K562 (cell line): Measurements from ENCODE around the gene WRAP53. TPM values are rescaled to one million over a fixed set of nuclear protein-coding genes. Genes with fewer than 3 reads are reported as not detected.

Experiments
- ATF2 ChIP-seq: sonication (generic); formaldehyde crosslinking; IDR thresholded peaks from 2 replicates; pipeline ENCODE4 v1.8.1; 2022; ENCODE audit warnings: missing genetic modification reagents
- ELF4 ChIP-seq: fragments of 450-650 bp; formaldehyde crosslinking; IDR thresholded peaks from 2 replicates; pipeline ENCODE4 v1.4.0; 2022; ENCODE audit warnings: missing genetic modification characterization
- HDAC3 ChIP-seq: fragments of 450-650 bp; IDR thresholded peaks from 2 replicates; pipeline ENCODE4 v1.6.1; 2018; ENCODE audit warnings: borderline replicate concordance, mild to moderate bottlenecking, moderate library complexity; ENCODE audit not compliant: partially characterized antibody
- HEY1 ChIP-seq: fragments of 250-450 bp; sonication (Bioruptor Pico); IDR thresholded peaks from 2 replicates; pipeline ENCODE4 v1.5.0; 2020; ENCODE audit warnings: mild to moderate bottlenecking, moderate library complexity, borderline replicate concordance
- MCM7 ChIP-seq, 2 experiments: fragments of 450-650 bp; IDR thresholded peaks; 2 replicates each; pipeline ENCODE4 v1.6.1; 2016 to 2018
- NR4A1 ChIP-seq, 2 experiments: fragments of 250-450 bp in 1 of 2; fragments of 450-650 bp in 1 of 2; sonication (Bioruptor Pico) in 1 of 2; IDR thresholded peaks; 2 replicates each; pipeline versions ENCODE4 v1.4.0 to v1.6.1; 2016 to 2020; ENCODE audit warnings: mild to moderate bottlenecking in 2 of 2, missing compliant biosample characterization in 1 of 2, missing genetic modification characterization in 1 of 2, moderate library complexity in 1 of 2
- RFX5 ChIP-seq: IDR thresholded peaks from 2 replicates; pipeline ENCODE4 v1.6.1; 2011; ENCODE audit warnings: low read depth, mild to moderate bottlenecking, improper control_type of control experiment, low read length
- SMARCE1 ChIP-seq: fragments of 450-650 bp; IDR thresholded peaks from 2 replicates; pipeline ENCODE4 v1.7.1; 2016; ENCODE audit warnings: mild to moderate bottlenecking
- SUPT5H ChIP-seq: fragments of 450-650 bp; IDR thresholded peaks from 2 replicates; pipeline ENCODE4 v1.6.1; 2016
- TCFL5 ChIP-seq: fragments of 250-450 bp; sonication (Bioruptor Pico); conservative IDR thresholded peaks from 2 replicates; pipeline ENCODE4 v1.6.1; 2021; ENCODE audit warnings: mild to moderate bottlenecking, moderate library complexity, matching md5 sums
- ZMIZ1 ChIP-seq, 2 experiments: fragments of 150-350 bp in 1 of 2; IDR thresholded peaks; 2 replicates each; pipeline ENCODE4 v1.6.1; 2012 to 2016; ENCODE audit warnings: low read depth in 2 of 2, low read length in 2 of 2, mild to moderate bottlenecking in 1 of 2, moderate library complexity in 1 of 2
- ZNF212 ChIP-seq: fragments of 450-650 bp; formaldehyde crosslinking; IDR thresholded peaks from 2 replicates; pipeline ENCODE4 v1.4.0; 2020; ENCODE audit warnings: mild to moderate bottlenecking
- polyA plus RNA-seq, 8 experiments: library from polyadenylated mRNA; depleted of rRNA in 4 of 8; stranded (reverse) in 5 of 8; unstranded in 3 of 8; fragments of >200 nt; fragmentation: Nextera tagmentation in 2 of 8; fragmentation: Illumina TruSeq in 1 of 8; extraction: Ambion mirVana in 2 of 8; extraction: Trizol in 1 of 8; gene quantifications; 2 replicates each; pipeline versions ENCODE4 v1.2.1 to v1.2.3, GENCODE V29; 2011 to 2014; ENCODE audit warnings: inconsistent platforms in 1 of 8, missing spikeins in 1 of 8
- total RNA-seq, 7 experiments: library from RNA; depleted of rRNA in 6 of 7; stranded (reverse); fragments of >200 nt in 6 of 7; fragmentation: Illumina TruSeq in 2 of 7; extraction: Trizol in 2 of 7; gene quantifications; 2 replicates each; pipeline versions ENCODE4 v1.2.1 to v1.2.3, GENCODE V29; 2011 to 2021; ENCODE audit warnings: low replicate concordance in 1 of 7
- TF ChIP-seq, protein P1 (sequence below), 2 experiments: fragments of 450-650 bp in 1 of 2; sonication (generic) in 1 of 2; formaldehyde crosslinking in 1 of 2; IDR thresholded peaks; 2 replicates each; pipeline versions ENCODE4 v1.7.1 to v1.9.0; 2016 to 2022; ENCODE audit warnings: inconsistent platforms in 1 of 2, mild to moderate bottlenecking in 1 of 2, missing genetic modification reagents in 1 of 2

The WRAP53 gene
- total and polyA plus RNA-seq, 9 of the 15 experiments (the other 6 are each of a cell fraction or from before 2014, with no cell fraction given) = 0.72 to 18.2 (median 13.4) TPM

DNA sequence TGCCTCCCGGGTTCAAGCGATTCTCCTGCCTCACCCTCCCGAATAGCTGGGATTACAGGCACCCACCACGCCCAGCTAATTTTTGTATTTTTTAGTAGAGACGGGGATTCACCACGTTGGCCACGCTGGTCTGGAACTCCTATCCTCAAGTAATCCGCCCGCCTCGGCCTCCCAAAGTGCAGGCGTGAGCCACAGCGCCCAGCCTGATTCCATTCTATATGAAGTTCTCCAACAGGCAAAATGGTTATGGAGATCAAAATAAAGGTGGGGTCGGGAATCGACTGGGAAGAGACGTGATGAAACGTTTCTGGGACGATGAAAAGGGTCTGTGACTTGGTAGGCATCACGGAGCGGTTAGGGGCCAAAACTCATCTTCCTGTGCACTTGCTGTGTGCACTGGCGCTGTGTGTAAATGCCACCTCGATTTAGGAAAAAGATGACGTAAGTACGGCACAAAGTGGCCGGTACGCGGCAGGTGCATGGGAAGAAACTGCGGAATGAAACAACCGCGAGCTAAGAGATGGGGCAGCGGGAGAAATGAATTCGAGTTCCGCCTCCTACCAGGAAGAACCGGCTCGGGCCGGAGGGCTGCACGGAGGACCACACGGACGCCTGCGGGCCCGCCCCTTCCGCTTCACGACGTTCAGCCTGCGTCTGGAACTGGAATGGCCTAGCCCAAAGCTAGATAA lies 2.6 kb upstream of the WRAP53 start (continued):
- no peak for TF ChIP-seq ATF2
- no peak for TF ChIP-seq RFX5
- TF ChIP-seq NR4A1 (CRISPR knock-in tag; IDR thresholded peaks at IDR 0.05) = no peak
- peak; percentile 83 for TF ChIP-seq NR4A1 (tag; IDR thresholded peaks at IDR 0.05)
- TF ChIP-seq ELF4 (CRISPR knock-in tag) = no peak
- no peak for TF ChIP-seq HDAC3
- TF ChIP-seq, protein P1, sequence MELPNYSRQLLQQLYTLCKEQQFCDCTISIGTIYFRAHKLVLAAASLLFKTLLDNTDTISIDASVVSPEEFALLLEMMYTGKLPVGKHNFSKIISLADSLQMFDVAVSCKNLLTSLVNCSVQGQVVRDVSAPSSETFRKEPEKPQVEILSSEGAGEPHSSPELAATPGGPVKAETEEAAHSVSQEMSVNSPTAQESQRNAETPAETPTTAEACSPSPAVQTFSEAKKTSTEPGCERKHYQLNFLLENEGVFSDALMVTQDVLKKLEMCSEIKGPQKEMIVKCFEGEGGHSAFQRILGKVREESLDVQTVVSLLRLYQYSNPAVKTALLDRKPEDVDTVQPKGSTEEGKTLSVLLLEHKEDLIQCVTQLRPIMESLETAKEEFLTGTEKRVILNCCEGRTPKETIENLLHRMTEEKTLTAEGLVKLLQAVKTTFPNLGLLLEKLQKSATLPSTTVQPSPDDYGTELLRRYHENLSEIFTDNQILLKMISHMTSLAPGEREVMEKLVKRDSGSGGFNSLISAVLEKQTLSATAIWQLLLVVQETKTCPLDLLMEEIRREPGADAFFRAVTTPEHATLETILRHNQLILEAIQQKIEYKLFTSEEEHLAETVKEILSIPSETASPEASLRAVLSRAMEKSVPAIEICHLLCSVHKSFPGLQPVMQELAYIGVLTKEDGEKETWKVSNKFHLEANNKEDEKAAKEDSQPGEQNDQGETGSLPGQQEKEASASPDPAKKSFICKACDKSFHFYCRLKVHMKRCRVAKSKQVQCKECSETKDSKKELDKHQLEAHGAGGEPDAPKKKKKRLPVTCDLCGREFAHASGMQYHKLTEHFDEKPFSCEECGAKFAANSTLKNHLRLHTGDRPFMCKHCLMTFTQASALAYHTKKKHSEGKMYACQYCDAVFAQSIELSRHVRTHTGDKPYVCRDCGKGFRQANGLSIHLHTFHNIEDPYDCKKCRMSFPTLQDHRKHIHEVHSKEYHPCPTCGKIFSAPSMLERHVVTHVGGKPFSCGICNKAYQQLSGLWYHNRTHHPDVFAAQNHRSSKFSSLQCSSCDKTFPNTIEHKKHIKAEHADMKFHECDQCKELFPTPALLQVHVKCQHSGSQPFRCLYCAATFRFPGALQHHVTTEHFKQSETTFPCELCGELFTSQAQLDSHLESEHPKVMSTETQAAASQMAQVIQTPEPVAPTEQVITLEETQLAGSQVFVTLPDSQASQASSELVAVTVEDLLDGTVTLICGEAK (IDR thresholded peaks at IDR 0.05) = peak; percentile 80
- TF ChIP-seq, protein P1 (CRISPR knock-in tag; IDR thresholded peaks at IDR 0.05) = no peak
- TF ChIP-seq ZMIZ1 (IDR thresholded peaks at IDR 0.05; ENCODE audit: low read depth in 2 of 2, low read length in 2 of 2) = 0 out of 4 replicates have a peak, but pooled peaks of 1 of the 2 experiments have one; percentile 22
- TF ChIP-seq TCFL5 (CRISPR knock-in tag) = no peak
- peak; percentile 78 for TF ChIP-seq SUPT5H
- no peak for TF ChIP-seq ZNF212 (CRISPR knock-in tag)
- no peak for TF ChIP-seq HEY1 (CRISPR knock-in tag)
- peak; percentile 13; the same call in 1 of the 2 replicates for TF ChIP-seq SMARCE1
- TF ChIP-seq MCM7 (IDR thresholded peaks at IDR 0.05) = no peak
